MCF 10A (cell line): ENCODE data around the gene FARP1. TPM values are rescaled to one million over a fixed set of nuclear protein-coding genes. Genes with fewer than 3 reads are reported as not detected.

ENCODE experiments used
- BruUV-seq: library from RNA; stranded (reverse); fragments of 400-500 nt; replicated peaks from 2 replicates; lab custom pipeline; 2021; lab: Mats Ljungman, UMichigan
- CTCF ChIA-PET: fragments of 300-600 bp; sonication (Branson Sonifier 250); formaldehyde crosslinking; extraction: SDS; loops from one replicate; lab custom pipeline; 2021; ENCODE audit warnings: antibody characterized with exemption, inconsistent platforms; lab: Yijun Ruan, JAX
- POLR2A ChIA-PET: fragments of 300-600, 350-650 bp; sonication (Branson Sonifier 250); formaldehyde crosslinking; extraction: SDS; loops from one replicate; lab custom pipeline; 2020; ENCODE audit warnings: antibody characterized with exemption, inconsistent platforms; lab: Yijun Ruan, JAX
- DNase-seq: peaks from one replicate; pipeline ENCODE4 v3.0.0-alpha.2; 2018; ENCODE audit not compliant: unreplicated experiment
- H3K27ac Mint-ChIP-seq: one replicate; pipeline ENCODE4 v1.8.0; 2022; ENCODE audit warnings: mild to moderate bottlenecking, low read depth, mixed read lengths; ENCODE audit not compliant: unreplicated experiment
- H3K27me3 Mint-ChIP-seq: one replicate; pipeline ENCODE4 v1.8.0; 2022; ENCODE audit warnings: mixed read lengths; ENCODE audit not compliant: insufficient read depth, unreplicated experiment
- H3K36me3 Mint-ChIP-seq: one replicate; pipeline ENCODE4 v1.8.0; 2022; ENCODE audit warnings: mild to moderate bottlenecking, moderate library complexity, mixed read lengths; ENCODE audit not compliant: insufficient read depth, unreplicated experiment
- H3K4me1 Mint-ChIP-seq: one replicate; pipeline ENCODE4 v1.8.0; 2022; ENCODE audit warnings: mixed read lengths; ENCODE audit not compliant: insufficient read depth, unreplicated experiment
- H3K4me3 Mint-ChIP-seq: one replicate; pipeline ENCODE4 v1.8.0; 2022; ENCODE audit warnings: mild to moderate bottlenecking, moderate library complexity, mixed read lengths; ENCODE audit not compliant: unreplicated experiment
- H3K9me3 Mint-ChIP-seq: one replicate; pipeline ENCODE4 v1.8.0; 2022; ENCODE audit warnings: mixed read lengths; ENCODE audit not compliant: unreplicated experiment
- CTCF ChIP-seq: fragments of 200-600 bp; IDR thresholded peaks from one replicate; pipeline ENCODE4 v1.8.0; 2022; ENCODE audit warnings: antibody characterized with exemption, mild to moderate bottlenecking; ENCODE audit not compliant: unreplicated experiment
- intact Hi-C: fragments of 100-400 bp; cut with micrococcal nuclease; formaldehyde crosslinking; loops from 2 replicates; pipeline ENCODE4 v1.14.1; 2022
- total RNA-seq: library from RNA; stranded (reverse); gene quantifications from 2 replicates; pipeline ENCODE4 v1.2.3, GENCODE V29; 2022

Gene FARP1
- total RNA-seq, 1 experiment from 2014 or later = 30.1 TPM

GRCh38 chr13:98492335-98493041, 349.6 kb downstream of the FARP1 start:
- BruUV-seq = no TSS peak
- no peak for DNase-seq
- intact Hi-C loops = no loop called here
- no peaks in the 10 kb centered on the region for H3K9me3 Mint-ChIP-seq
- peaks cover 46% of the 10 kb centered on the region for H3K4me1 Mint-ChIP-seq
- POLR2A ChIA-PET = no interaction called here
- TF ChIP-seq CTCF = no peak
- peak overlapping the region; percentile 80 for H3K27ac Mint-ChIP-seq
- no peaks in the 10 kb centered on the region for H3K27me3 Mint-ChIP-seq
- H3K4me3 Mint-ChIP-seq = no peak overlapping the region
- CTCF ChIA-PET = interaction anchor here (0.6 to 1.0 kb wide), 2 partner anchors 17 to 73 kb away, joined by 3 read pairs; no protein-coding TSS in a partner anchor
- H3K36me3 Mint-ChIP-seq = peaks cover 18% of the 10 kb centered on the region

GRCh38 chr13:98493042-98493712, 350.3 kb downstream of the FARP1 start:
- no peaks in the 10 kb centered on the region for H3K9me3 Mint-ChIP-seq
- DNase-seq = no peak
- intact Hi-C loops = no loop called here
- no TSS peak for BruUV-seq
- ChIA-PET POLR2A (interaction anchor here (1.4 kb wide), 1 partner anchor 9 kb away, joined by 8 read pairs; no protein-coding TSS in a partner anchor), CTCF (interaction anchor here (0.6 to 1.2 kb wide), 2 partner anchors 11 to 1253 kb away, joined by 3 read pairs; no protein-coding TSS in a partner anchor)
- peak overlapping the region; percentile 80 for H3K27ac Mint-ChIP-seq
- no peak overlapping the region for H3K4me3 Mint-ChIP-seq
- H3K27me3 Mint-ChIP-seq = no peaks in the 10 kb centered on the region
- H3K4me1 Mint-ChIP-seq = peaks cover 43% of the 10 kb centered on the region
- peaks cover 23% of the 10 kb centered on the region for H3K36me3 Mint-ChIP-seq
- TF ChIP-seq CTCF = no peak

- ChIA-PET CTCF (interaction anchor here (0.5 to 2.3 kb wide), 4 partner anchors 11 to 99 kb away, joined by 3 to 10 read pairs (median 6); no protein-coding TSS in a partner anchor), POLR2A (interaction anchor here (1.3 to 3.3 kb wide), 5 partner anchors 10 to 76 kb away, joined by 4 to 18 read pairs (median 8); no protein-coding TSS in a partner anchor)
- no peak for TF ChIP-seq CTCF
- BruUV-seq = no TSS peak
- H3K27ac Mint-ChIP-seq = no peak overlapping the region
- no peak for DNase-seq
- no peaks in the 10 kb centered on the region for H3K27me3 Mint-ChIP-seq
- peaks cover 34% of the 10 kb centered on the region for H3K36me3 Mint-ChIP-seq
- peaks cover 38% of the 10 kb centered on the region for H3K4me1 Mint-ChIP-seq
- intact Hi-C loops = no loop called here
- no peak overlapping the region for H3K4me3 Mint-ChIP-seq
- no peaks in the 10 kb centered on the region for H3K9me3 Mint-ChIP-seq
Observed at GRCh38 chr13:98494769-98495168, 351.9 kb downstream of the FARP1 start.
